HG02610 (cell line): Measurements from ENCODE around the gene CYP2F1.
"Not testable (repeated sequence)": the region's sequence is repeated elsewhere in the genome, so short reads cannot be mapped to it uniquely, and the experiment has no call there.

ENCODE experiments used
- ATAC-seq: cut with Tn5 transposase; IDR thresholded peaks from one replicate; pipeline ENCODE4 v1.9.1; 2021; ENCODE audit warnings: mild to moderate bottlenecking, moderate library complexity; ENCODE audit not compliant: unreplicated experiment

The CYP2F1 gene

DNA sequence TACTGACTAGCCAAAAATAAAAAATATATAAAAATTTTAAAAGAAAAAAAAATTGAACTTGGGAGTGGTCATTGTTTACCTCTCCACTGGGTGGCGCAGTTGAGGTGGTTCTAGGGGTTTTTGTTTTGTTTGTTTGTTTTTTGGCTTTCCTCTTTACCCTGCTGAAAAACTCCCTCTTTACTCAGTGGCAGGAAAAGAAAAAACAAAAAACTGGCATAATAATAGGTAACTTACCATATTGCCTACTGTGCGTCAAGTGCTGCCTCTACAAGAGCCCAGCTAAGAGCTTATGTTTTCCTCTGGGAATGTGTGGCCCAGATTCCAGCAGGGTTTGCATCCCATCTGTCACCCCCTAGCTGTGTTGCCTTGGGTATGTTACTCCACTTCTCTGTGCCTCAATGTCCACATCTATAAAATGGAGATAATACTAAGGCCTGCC is 12.6 kb downstream of the CYP2F1 start:
- not testable (repeated sequence) for ATAC-seq

DNA sequence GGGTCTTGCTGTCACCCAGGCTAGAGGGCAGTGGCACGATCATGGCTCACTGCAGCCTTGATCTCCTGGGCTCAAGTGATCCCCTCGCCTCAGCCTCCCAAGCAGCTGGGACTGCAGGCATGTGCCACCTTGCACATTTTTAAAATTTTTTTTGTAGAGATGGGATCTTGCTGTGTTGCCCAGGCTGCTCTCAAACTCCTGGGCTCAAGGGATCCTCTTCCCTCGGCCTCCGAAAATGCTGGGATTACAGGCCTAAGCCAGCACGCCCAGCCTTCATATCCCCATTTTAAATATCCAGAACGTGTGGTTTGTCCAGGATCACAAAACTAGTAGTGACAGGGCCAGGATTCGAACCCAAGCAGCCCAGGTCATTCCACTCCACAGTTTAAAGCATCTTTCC is 13.1 kb downstream of the CYP2F1 start:
- not testable (repeated sequence) for ATAC-seq

DNA sequence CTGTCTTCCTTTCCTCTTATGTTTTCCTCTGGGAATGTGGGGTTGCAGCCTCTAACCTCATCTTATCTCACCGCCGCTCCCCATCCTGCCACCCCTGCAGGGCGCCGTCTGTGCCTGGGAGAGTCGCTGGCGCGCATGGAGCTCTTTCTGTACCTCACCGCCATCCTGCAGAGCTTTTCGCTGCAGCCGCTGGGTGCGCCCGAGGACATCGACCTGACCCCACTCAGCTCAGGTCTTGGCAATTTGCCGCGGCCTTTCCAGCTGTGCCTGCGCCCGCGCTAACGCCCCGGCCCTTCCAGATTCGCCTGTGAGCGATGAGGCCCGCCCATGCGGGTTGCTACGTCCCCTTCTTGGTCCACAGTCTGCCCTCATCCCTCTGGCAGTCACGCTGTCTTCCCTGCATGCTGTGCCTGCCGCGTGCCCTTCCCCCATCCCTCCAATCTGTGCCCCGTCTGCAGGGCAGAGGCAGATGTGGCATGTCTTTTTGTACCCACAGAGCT is 13.6 kb downstream of the CYP2F1 start:
- ATAC-seq, result not testable (repeated sequence)

DNA sequence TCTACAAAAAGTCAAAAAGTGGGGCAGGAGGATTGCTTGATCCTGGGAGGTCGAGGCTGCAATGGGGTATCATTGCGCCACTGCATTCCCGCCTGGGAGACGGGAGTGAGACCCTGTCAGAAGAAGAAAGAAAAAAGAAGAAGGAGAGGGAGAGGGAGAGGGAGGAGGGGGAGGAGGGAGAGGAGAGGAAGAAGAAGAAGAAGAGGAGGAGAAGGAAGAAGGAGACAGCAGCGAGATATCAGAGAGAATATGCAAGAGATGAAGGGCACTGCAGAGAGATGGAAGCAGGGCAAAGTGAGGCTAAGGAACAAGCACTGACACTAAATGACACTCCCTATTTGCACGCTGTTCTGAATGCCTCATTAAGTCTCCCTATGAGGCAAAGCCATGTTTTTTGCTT is 14.5 kb downstream of the CYP2F1 start:
- no peak for ATAC-seq

DNA sequence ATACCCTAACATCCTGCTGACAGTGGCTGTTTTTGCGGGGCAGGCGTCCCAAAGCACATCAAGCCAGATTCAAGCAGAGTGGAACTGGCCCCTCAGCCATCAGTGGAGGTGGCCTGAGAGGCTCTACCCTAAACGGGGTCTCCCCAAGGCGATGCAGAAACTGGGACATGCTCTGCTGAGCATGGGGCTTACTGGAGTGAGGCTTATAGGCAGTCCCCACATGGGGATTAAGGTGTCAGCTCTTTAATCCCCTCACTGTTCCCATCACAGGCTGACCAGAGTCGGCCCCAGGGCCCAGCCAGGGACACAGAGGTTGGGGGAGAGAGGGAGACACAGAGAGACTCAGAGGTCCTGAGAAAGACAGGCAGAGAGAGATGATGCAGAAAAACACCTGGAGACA is 17.0 kb downstream of the CYP2F1 start:
- ATAC-seq, result no peak

DNA sequence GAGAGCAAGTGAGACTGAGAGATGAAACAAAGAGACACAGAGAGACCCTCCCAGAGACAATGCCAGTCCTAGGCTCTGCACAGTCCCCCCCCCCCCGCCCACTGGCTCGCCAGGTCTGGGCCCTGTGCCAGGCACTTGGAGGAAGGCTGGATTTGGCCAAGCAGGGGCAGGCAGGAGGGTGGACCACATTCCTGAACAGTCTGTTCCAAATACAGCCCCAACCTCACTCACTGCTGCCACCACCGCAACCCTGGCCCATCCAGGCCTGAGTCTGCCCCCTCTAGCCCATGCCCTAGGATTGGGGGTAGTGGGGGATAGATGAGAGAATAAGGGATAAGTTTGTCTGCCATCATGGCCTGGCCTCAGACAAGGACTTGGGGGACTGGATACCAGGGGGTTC is 19.0 kb downstream of the CYP2F1 start:
- ATAC-seq, result no peak

DNA sequence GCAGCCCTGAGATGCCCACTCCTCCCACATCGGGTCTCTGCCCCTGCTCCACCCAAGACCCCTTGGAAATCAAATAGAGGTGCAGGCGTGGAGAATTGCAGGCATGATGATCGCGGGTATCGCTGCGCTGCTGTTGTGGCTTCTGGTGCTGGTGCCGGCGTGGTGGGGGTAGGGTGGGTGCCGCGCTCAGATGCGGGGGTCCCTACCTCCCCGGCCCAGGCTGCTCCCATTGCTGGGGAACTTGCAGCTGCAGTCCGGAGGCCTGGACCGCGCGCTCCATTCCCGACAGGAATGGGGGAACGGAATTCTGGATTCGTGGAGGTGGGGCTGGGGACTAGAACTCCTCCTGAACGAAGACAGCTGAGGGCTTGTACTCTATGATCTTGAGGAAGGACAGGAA is 20.4 kb downstream of the CYP2F1 start:
- no peak for ATAC-seq

DNA sequence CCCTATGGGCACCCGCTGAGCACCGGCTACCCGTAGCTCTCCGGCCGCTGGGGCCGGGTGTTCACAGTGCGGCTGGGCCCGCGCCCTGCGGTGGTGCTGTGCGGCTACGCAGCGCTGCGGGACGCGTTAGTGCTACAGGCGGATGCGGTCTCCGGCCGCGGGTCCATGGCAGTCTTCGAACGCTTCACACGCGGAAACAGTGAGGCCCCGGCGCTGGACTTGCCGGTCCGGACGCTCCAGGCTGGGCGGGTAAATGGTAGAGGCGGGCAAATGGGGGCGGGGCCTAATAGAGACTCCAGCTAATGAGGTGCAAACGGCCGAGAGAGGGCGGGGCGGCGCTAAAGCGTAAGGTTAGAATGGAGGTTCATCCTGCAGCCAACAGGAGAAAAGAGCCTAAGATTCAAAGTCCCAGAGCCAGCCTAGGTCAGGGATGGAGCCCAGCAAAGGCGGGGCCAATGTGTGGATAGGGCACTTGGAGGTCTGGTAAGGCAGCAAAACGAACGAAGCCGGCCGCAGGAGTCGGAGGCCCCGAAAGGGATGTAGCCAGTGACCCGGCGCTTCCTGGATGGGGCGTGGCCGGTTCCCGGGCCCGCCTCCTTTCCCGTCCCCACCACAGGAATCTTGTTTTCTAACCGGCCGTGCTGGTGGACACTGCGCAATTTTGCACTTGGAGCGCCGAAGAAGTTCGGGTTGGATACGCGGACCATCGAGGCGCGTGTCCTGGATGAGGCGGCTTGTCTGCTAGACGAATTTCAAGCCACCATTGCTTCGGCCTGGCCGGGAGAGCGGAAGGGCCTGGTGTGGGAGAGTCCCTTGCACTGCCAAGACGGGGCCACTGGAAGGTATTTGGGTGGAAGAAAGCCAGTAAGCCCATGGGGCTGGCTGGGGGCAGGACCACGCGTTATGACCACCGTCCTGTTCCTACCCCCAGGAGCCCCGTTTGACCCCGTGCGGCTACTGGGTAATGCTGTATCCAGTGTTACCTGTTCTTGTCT is 21.5 kb downstream of the CYP2F1 start:
- not testable (repeated sequence) for ATAC-seq

DNA sequence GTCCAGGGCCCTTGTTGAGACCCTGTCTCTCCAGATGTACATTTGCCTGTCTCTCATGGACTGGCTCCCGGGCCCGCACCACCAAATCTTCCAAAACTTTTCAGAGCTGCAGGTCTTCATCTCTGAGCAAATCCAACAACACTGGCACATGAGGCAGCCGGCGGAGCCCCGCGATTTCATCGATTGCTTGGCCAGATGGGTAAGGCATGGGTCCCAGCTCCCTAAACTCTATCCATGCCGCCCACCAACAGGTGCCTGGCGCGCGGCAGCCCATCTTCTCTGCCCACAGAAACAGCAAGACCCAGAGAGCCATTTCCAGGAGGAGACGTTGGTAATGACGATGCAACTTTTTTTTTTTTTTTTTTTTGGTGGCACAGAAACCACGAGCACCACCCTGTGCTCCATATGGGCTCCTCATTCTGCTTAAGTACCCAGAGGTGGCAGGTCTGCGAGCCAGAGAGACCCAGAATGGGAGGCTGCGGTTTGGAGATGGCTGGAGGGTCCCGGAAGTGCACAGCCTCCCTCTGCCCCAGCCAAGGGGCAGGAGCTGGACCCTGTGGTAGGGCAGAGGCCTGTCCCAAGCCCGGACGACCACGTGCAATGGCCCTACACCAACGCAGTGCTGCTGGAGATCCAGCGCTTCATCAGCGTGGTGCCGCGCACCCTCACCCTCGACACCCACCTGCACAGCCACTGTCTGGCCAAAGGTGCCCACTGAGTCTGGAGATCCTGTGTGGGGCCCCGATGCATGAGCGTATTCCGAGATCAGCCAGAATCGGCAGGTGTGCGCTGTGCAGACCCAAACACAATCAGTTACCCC is 22.6 kb downstream of the CYP2F1 start:
- no peak for ATAC-seq

DNA sequence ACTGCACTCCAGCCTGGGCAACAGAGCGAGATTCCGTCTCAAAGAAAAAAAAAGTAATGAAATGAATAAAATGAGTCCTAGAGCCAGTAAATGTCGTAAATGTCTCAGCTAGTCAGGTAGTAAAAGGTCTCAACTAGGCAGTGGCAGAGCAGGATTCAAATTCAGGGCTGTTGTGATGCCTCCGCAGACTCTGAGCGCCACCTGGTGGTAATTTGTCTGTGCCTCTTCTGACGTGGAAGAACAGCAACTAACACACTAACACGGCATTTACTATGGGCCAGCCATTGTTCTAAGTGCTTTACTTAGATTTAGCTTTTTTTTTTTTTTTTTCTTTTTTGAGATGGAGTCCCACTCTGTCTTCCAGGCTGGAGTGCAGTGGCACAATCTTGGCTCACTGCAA is 30.2 kb downstream of the CYP2F1 start:
- no peak for ATAC-seq

DNA sequence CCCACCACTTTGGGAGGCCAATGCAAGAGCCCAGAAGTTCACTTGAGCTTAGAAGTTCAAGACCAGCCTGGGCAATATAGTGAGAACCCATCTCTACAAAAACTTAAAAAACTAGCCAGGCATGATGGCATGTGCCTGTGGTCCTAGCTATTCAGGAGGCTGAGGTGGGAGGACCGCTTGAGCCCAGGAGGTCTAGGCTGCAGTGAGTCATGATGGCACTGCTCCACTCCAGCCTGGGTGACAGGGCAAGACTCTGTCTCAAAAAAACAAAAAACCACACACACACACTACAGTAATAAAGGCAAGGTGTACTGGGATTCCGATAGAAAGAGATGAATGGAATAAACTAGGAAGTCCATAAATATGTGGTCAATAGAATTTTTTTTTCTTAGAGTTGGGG is 35.6 kb downstream of the CYP2F1 start:
- ATAC-seq, result no peak

DNA sequence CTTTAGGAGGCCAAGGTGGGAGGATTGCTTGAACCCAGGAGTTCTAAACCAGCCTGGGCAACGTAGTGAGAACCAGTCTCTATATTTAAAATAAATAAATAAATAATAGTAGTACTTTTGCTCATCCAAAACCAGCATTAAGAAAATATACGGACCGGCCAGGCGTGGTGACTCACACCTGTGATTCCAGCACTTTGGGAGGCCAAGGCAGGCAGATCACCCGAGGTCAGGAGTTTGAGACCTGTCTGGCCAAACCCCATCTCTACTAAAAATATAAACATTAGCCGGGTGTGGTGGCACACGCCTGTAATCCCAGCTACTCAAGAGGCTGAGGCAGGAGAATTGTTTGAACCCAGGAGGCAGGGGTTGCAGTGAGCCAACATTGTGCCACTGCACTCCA is 36.8 kb downstream of the CYP2F1 start:
- ATAC-seq, result not testable (repeated sequence)

DNA sequence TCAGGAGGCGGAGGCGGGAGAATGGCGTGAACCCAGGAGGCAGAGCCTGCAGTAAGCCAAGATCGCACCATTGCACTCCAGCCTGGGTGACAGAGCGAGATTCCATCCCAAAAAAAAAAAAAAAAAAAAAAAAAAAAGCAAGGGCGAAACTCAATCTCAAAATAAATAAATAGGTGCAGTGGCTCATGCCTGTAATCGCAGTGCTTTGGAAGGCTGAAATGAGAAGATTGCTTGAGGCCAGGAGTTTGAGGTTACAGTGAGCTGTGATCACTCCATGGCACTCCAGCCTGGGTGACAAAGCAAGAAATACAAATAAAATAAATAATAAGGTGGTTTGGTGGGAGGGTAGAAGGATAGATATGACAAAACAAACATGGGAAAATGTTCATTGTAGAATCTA is 39.8 kb downstream of the CYP2F1 start:
- no peak for ATAC-seq

DNA sequence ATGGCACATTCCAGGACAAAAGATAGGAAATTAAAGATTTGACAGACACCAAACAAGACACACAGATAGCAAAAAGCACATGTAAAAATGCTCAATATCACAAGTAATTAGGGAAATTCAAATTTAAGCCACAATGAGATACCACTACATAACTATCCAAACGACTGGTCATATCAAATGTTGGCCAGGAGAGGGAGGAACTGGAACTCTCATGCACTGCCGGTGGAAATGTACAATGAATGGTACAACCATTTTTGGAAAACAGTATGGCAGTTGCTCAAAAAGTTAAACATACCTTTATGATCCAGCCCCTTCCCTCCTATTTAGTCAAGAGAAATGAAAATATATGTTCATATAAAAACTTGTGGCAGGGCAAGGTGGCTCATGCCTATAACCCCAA is 42.0 kb downstream of the CYP2F1 start:
- ATAC-seq, result no peak

DNA sequence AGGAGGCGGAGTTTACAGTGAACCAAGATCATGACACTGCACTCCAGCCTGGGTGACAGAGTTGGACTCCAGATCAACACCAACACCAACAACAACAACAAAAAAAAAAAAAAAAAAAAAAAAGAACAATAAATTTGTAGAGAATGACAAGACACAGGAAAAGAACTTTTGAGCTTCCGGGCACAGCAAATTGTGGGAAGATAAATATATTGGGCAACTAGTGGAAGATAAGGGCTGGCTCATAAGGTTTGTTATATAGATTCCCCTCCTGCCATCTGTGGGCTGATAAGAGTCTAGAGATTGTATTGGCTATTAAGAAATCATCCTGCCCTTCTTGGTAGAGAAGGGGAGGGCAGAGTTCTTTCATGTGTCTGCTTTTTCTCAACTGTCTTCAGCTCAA is 45.6 kb downstream of the CYP2F1 start:
- ATAC-seq, result no peak

DNA sequence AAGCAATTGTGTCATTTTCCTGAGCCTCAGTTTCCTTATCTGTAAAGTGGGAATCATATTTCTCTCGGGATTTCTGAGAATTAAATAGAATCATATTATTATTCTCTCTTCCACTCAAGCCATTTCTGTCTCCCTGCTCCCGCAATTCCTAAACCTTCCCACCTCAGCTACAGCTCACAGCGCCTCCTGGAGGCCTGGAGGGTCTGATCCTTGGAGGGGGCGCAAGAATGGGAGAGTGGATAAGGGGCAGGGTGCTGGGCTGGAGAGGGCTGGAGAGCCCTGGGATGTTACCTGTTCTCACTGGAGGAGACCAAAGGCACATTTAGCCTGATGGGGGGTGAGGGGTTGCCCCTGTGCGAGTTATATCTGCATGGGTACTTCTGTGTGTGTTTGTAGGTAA is 47.7 kb downstream of the CYP2F1 start:
- ATAC-seq, result no peak

DNA sequence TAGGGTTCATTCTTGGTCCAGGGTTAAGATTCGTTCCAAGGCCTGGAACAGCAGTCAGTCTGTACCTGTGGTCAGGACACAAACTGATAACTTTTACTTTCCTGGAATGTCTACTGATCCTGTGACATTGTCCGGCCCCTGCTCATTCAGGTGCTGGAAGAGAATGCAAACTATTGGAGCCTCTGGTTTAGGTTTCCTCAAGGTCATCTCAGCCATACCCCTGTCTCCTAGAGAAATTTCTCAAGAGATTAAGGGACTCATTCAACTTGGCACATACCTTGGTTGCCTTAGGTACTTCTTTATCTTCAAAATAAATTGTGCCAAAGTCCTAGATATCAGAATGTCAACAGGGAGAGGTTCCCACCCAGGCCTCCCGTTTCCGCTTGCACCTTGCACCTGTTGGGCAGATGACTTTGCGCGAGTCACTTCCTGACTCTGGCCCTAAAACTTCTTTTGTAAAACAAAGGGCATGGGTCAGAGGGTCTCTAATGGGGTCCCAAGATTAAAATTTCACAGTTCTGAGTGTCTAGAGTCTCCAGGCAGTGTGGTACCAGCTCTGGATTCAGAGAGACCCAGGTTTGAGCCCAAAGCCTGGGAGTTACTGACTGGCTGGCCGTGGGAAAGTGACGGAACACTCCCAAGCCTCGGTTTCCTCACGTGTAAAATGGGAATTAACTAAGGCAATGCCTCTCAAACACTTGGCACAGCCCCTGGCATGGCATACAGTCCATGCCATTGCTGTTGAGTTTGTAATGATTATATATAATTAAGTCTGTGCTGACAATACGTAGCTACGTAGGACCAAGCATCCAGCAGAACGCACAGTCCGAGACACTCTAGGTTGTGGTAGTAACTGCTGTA is 52.9 kb downstream of the CYP2F1 start:
- no peak for ATAC-seq

DNA sequence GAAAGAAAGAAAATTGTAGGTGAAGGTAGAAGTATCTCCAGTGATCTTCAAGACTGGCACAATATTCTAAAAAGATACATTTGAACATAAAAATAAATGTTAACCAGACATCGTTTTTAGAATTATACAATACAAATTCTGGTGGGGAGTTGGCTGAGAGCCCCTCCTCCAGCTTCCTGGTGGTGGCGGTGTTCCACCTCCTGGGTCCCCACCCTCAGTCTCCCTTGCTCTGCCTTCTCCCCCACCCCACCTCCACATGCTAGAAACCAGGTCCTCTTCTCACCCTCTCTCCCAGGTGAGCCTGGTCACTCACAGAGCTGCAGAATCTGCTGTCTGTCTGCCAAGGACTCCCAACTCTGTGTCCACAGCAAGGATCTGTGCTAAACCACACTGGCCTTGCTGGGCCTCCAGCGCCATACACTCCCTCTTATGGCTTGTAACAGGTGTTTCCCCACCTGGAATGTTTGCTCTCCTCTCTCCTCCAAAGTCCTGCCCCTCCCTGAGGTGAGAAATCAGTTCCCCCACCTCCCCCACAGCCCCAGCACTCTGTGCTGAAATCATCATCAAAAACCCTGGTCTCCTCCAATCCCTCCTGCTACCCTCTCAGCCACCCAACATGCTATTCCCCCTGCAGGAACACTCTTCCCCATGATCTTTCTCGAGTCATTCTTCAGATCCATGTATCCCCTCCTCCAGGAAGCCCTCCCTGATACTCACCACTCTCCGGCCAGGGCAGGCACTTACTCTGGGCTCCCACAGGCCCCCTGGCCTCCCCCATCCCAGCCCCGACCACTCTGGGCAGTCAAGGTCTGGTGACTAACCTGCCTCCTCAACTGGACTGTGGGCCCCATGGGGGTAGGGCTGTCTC is 58.3 kb downstream of the CYP2F1 start:
- no peak for ATAC-seq

DNA sequence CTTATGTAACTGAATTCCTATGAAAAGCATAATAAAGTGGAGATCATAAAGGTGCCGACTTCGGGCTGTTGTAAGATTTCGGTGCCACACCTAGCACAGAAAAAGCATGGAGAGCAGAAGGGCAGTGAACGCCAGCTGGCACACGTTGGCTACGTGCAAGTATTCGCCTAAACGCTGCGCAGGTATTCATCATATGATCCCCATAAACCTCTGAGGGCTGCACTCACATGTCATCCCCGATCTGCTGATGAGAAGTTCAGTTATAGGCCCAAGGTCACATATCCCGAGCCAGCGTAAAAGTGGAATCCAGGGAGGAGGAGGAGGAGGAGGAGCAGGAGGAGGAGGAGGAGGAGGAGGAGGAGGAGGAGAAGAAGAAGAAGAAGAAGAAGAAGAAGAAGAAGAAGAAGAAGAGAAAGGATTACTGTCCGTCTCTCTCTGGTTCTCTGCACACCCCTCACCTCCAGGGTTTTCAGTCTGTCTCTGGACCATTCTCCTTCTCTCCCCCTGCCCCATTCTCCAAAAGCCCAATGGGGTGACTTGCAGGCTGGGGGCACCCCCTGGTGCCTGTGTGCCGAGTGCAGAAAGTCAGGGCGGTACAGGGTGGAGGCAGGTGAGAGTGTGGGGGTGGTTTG is 60.2 kb downstream of the CYP2F1 start:
- no peak for ATAC-seq
